ENCODE measurements around the gene AUTS2. TPM values are rescaled to one million over a fixed set of nuclear protein-coding genes. Genes with fewer than 3 reads are reported as not detected.

AUTS2 gene
- total RNA-seq, 1 experiment from 2014 or later: 50.0 TPM

DNA sequence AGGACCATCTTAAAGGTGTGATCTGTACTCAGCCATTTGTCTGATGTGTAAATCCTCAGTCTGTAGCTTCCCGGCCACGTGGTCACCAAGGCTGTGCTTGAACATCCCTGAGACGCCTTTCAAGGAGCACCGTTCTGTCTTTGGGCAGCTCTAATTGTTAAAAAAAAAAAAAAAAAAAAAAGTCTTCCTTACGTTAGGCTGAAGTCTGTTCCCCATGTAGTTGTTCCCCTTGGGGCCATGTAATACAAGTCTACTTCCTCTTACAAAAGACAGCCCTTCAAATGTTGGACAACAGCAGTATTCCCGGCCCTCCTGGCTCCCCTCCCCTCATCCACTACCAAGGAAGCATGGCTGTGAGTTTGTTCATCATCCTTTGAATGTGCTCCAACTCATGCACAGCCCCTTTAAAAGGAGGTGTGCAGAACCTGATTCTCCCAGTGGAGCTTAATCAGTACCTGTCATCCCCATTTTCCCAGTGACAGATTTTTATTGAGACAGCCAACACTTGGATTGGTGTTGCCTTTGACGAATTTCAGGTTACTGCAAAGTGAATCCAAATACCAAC, 1141.5 kb downstream of the AUTS2 start:
- DNase-seq (ENCODE audit: low spot score) (no peak), ATAC-seq (no peak)
- H3K27ac Mint-ChIP-seq: no peak overlapping the region
- ChIA-PET POLR2A (interaction anchor here (0.6 to 0.7 kb wide), 2 partner anchors 29 to 83 kb away, joined by 4 read pairs; no protein-coding TSS in a partner anchor), CTCF (interaction anchor here (1.0 kb wide), 1 partner anchor 155 kb away, joined by 3 read pairs; no protein-coding TSS in a partner anchor)
- H3K27me3 Mint-ChIP-seq (ENCODE audit: low read depth): no peaks in the 10 kb centered on the region; the same call in none of the 2 replicates
- TF ChIP-seq E2F5 (CRISPR knock-in tag; IDR thresholded peaks at IDR 0.05): no peak
- TF ChIP-seq FOXP1 (CRISPR knock-in tag; IDR thresholded peaks at IDR 0.05; ENCODE audit: borderline replicate concordance): no peak
- no peak for TF ChIP-seq AR (CRISPR knock-in tag; IDR thresholded peaks at IDR 0.05)
- no peak for TF ChIP-seq IRF2 (CRISPR knock-in tag; IDR thresholded peaks at IDR 0.05; ENCODE audit: borderline replicate concordance, low read depth)
- no peak for TF ChIP-seq PRRX2 (CRISPR knock-in tag; IDR thresholded peaks at IDR 0.05)
- no peak for TF ChIP-seq SOX15 (CRISPR knock-in tag; IDR thresholded peaks at IDR 0.05)
- TF ChIP-seq, protein P1, sequence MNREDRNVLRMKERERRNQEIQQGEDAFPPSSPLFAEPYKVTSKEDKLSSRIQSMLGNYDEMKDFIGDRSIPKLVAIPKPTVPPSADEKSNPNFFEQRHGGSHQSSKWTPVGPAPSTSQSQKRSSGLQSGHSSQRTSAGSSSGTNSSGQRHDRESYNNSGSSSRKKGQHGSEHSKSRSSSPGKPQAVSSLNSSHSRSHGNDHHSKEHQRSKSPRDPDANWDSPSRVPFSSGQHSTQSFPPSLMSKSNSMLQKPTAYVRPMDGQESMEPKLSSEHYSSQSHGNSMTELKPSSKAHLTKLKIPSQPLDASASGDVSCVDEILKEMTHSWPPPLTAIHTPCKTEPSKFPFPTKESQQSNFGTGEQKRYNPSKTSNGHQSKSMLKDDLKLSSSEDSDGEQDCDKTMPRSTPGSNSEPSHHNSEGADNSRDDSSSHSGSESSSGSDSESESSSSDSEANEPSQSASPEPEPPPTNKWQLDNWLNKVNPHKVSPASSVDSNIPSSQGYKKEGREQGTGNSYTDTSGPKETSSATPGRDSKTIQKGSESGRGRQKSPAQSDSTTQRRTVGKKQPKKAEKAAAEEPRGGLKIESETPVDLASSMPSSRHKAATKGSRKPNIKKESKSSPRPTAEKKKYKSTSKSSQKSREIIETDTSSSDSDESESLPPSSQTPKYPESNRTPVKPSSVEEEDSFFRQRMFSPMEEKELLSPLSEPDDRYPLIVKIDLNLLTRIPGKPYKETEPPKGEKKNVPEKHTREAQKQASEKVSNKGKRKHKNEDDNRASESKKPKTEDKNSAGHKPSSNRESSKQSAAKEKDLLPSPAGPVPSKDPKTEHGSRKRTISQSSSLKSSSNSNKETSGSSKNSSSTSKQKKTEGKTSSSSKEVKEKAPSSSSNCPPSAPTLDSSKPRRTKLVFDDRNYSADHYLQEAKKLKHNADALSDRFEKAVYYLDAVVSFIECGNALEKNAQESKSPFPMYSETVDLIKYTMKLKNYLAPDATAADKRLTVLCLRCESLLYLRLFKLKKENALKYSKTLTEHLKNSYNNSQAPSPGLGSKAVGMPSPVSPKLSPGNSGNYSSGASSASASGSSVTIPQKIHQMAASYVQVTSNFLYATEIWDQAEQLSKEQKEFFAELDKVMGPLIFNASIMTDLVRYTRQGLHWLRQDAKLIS (CRISPR knock-in tag; IDR thresholded peaks at IDR 0.05; ENCODE audit: borderline replicate concordance): no peak
- TF ChIP-seq ZNF219 (CRISPR knock-in tag; IDR thresholded peaks at IDR 0.05; ENCODE audit: borderline replicate concordance): no peak
- no peak for TF ChIP-seq TEAD1 (CRISPR knock-in tag; IDR thresholded peaks at IDR 0.05)
- TF ChIP-seq, protein P2, sequence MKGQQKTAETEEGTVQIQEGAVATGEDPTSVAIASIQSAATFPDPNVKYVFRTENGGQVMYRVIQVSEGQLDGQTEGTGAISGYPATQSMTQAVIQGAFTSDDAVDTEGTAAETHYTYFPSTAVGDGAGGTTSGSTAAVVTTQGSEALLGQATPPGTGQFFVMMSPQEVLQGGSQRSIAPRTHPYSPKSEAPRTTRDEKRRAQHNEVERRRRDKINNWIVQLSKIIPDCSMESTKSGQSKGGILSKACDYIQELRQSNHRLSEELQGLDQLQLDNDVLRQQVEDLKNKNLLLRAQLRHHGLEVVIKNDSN (CRISPR knock-in tag; IDR thresholded peaks at IDR 0.05): no peak
- no peak for TF ChIP-seq JAZF1 (CRISPR knock-in tag; IDR thresholded peaks at IDR 0.05)
- no peak for TF ChIP-seq KAT7 (CRISPR knock-in tag; IDR thresholded peaks at IDR 0.05; ENCODE audit: borderline replicate concordance)
- TF ChIP-seq CREM (CRISPR knock-in tag; IDR thresholded peaks at IDR 0.05): no peak
- no peak for TF ChIP-seq CBFB (CRISPR knock-in tag; IDR thresholded peaks at IDR 0.05; ENCODE audit: low read depth)
- TF ChIP-seq ETV6 (CRISPR knock-in tag; IDR thresholded peaks at IDR 0.05): no peak
- TF ChIP-seq SMAD4 (CRISPR knock-in tag; IDR thresholded peaks at IDR 0.05): no peak
- no peak overlapping the region for H3K4me3 Mint-ChIP-seq
- H3K36me3 Mint-ChIP-seq: no peaks in the 10 kb centered on the region
- peaks cover 71% of the 10 kb centered on the region for H3K4me1 Mint-ChIP-seq
- H3K9me3 Mint-ChIP-seq: no peaks in the 10 kb centered on the region

DNA sequence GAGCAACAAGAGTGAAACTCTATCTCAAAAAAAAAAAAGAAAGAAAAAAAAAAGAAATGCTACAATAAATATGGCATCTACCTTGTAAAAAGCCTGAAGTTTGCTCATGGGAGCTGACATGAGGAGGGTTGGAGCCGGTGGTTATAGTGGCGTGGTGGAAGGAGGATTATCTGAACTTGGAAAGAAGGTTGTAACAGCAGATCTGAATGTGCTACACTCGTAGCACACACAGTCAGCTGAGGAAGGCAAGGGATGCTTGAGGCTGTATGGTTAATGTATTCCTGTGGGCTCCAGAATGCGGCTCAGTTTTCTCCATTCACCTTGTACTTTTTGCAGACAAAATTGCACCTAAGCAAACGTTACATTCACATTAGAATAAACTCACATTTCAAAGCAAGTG, 1143.4 kb downstream of the AUTS2 start:
- no peaks in the 10 kb centered on the region for H3K36me3 Mint-ChIP-seq
- ChIA-PET CTCF (interaction anchor here (0.7 kb wide), 1 partner anchor 47 kb away, joined by 3 read pairs; no protein-coding TSS in a partner anchor), POLR2A (interaction anchor here (0.6 kb wide), 1 partner anchor 24 kb away, joined by 3 read pairs; no protein-coding TSS in a partner anchor)
- DNase-seq (ENCODE audit: low spot score): no peak
- no peaks in the 10 kb centered on the region; the same call in 1 of the 2 replicates for H3K27me3 Mint-ChIP-seq (ENCODE audit: low read depth)
- no peaks in the 10 kb centered on the region for H3K9me3 Mint-ChIP-seq
- H3K27ac Mint-ChIP-seq: peak overlapping the region; percentile 66
- H3K4me3 Mint-ChIP-seq: no peak overlapping the region
- peaks cover 67% of the 10 kb centered on the region for H3K4me1 Mint-ChIP-seq
- ATAC-seq: no peak
- TF ChIP-seq NR1H2 (CRISPR knock-in tag; IDR thresholded peaks at IDR 0.05): no peak
- TF ChIP-seq, protein P3, sequence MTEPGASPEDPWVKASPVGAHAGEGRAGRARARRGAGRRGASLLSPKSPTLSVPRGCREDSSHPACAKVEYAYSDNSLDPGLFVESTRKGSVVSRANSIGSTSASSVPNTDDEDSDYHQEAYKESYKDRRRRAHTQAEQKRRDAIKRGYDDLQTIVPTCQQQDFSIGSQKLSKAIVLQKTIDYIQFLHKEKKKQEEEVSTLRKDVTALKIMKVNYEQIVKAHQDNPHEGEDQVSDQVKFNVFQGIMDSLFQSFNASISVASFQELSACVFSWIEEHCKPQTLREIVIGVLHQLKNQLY (CRISPR knock-in tag; IDR thresholded peaks at IDR 0.05): no peak
- TF ChIP-seq, protein P4, sequence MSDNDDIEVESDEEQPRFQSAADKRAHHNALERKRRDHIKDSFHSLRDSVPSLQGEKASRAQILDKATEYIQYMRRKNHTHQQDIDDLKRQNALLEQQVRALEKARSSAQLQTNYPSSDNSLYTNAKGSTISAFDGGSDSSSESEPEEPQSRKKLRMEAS (CRISPR knock-in tag; IDR thresholded peaks at IDR 0.05): no peak
- TF ChIP-seq SP1 (CRISPR knock-in tag; conservative IDR thresholded peaks at IDR 0.05): no peak
- no peak for TF ChIP-seq ZNF423 (CRISPR knock-in tag; IDR thresholded peaks at IDR 0.05)
- TF ChIP-seq ZNF138 (CRISPR knock-in tag; conservative IDR thresholded peaks at IDR 0.05): no peak
- no peak for TF ChIP-seq ZNF317 (CRISPR knock-in tag; IDR thresholded peaks at IDR 0.05; ENCODE audit: borderline replicate concordance, low read depth)
- TF ChIP-seq ATF2 (CRISPR knock-in tag; IDR thresholded peaks at IDR 0.05; ENCODE audit: borderline replicate concordance, low read depth): no peak
- no peak for TF ChIP-seq GRHL2 (CRISPR knock-in tag; IDR thresholded peaks at IDR 0.05; ENCODE audit: insufficient replicate concordance, severe bottlenecking)
